H1 (cell line): Measurements from ENCODE around the gene TSPAN9. TPM values are rescaled to one million over a fixed set of nuclear protein-coding genes. Genes with fewer than 3 reads are reported as not detected.
A peak's percentile ranks its signal among the peaks of the same experiment; 100 is the strongest.

Experiments
- CTCF ChIA-PET: fragments of 300-600 bp; sonication (Branson Sonifier 250); formaldehyde crosslinking; loops from one replicate; lab custom pipeline; 2021; ENCODE audit not compliant: partially characterized antibody; lab: Charles Lee
- POLR2A ChIA-PET: fragments of 300-600 bp; sonication (Branson Sonifier 250); formaldehyde crosslinking; loops from one replicate; lab custom pipeline; 2021; ENCODE audit warnings: inconsistent platforms; ENCODE audit not compliant: partially characterized antibody; lab: Charles Lee
- DNase-seq, 2 experiments: peaks; one replicate each; pipeline versions ENCODE4 v3.0.0 to v3.0.0-alpha.2; 2010 to 2022; ENCODE audit warnings: low spot score in 2 of 2, low read depth in 1 of 2, mixed read lengths in 1 of 2
- FAIRE-seq: peaks from 2 replicates; lab custom pipeline; 2011; peaks lifted over from hg19 to GRCh38; lab: Jason Lieb, UNC
- H2AFZ ChIP-seq: 2 replicates; pipeline ENCODE4 v1.8.1; 2012; ENCODE audit warnings: low read length, inconsistent platforms
- H2AK5ac ChIP-seq: 2 replicates; pipeline ENCODE4 v1.6.1; 2013; ENCODE audit warnings: low read depth, low read length
- H2BK120ac ChIP-seq: replicated peaks from 2 replicates; pipeline ENCODE3; 2013; ENCODE audit warnings: low read depth, low read length, inconsistent platforms
- H2BK12ac ChIP-seq: 2 replicates; pipeline ENCODE4 v1.6.1; 2013; ENCODE audit warnings: low read depth, low read length
- H2BK15ac ChIP-seq: 2 replicates; pipeline ENCODE4 v1.6.1; 2013; ENCODE audit warnings: low read length
- H2BK20ac ChIP-seq: 2 replicates; pipeline ENCODE4 v1.6.1; 2013; ENCODE audit warnings: low read length
- H2BK5ac ChIP-seq: 2 replicates; pipeline ENCODE4 v1.6.1; 2013; ENCODE audit warnings: low read depth, low read length
- H3K14ac ChIP-seq: 2 replicates; pipeline ENCODE4 v1.6.1; 2013; ENCODE audit warnings: inconsistent platforms; ENCODE audit not compliant: insufficient read length
- H3K18ac ChIP-seq: 2 replicates; pipeline ENCODE4 v1.6.1; 2013; ENCODE audit warnings: low read length; ENCODE audit errors: extremely low read depth
- H3K23ac ChIP-seq: 2 replicates; pipeline ENCODE4 v1.6.1; 2013; ENCODE audit warnings: inconsistent platforms; ENCODE audit not compliant: insufficient read length
- H3K23me2 ChIP-seq: 2 replicates; pipeline ENCODE4 v1.6.1; 2013; ENCODE audit warnings: low read depth, low read length
- H3K27ac ChIP-seq: 2 replicates; pipeline ENCODE4 v1.6.1; 2011; ENCODE audit warnings: low read depth, low read length, inconsistent platforms
- H3K27me3 ChIP-seq, 4 experiments: replicated peaks in 1 of 4; 1 replicate in 1 of 4; 2 replicates in 3 of 4; pipeline versions ENCODE4 v1.6.1 to v1.8.1; 2011 to 2013; ENCODE audit warnings: low read length in 3 of 4, mild to moderate bottlenecking in 3 of 4, inconsistent platforms in 2 of 4, mixed read lengths in 2 of 4, moderate library complexity in 1 of 4; ENCODE audit not compliant: control insufficient read depth in 3 of 4, insufficient read depth in 3 of 4; ENCODE audit errors: extremely low read depth in 1 of 4
- H3K36me3 ChIP-seq, 4 experiments: 2 replicates each; pipeline versions ENCODE4 v1.6.1 to v1.8.1; 2011 to 2013; ENCODE audit warnings: mild to moderate bottlenecking in 4 of 4, low read length in 3 of 4, moderate library complexity in 2 of 4, control low read depth in 1 of 4, inconsistent platforms in 1 of 4; ENCODE audit not compliant: insufficient read depth in 4 of 4, control insufficient read depth in 2 of 4
- H3K4ac ChIP-seq: replicated peaks from 2 replicates; pipeline ENCODE3; 2013; ENCODE audit warnings: low read length, low read depth, mixed read lengths, inconsistent platforms; ENCODE audit not compliant: insufficient read length
- H3K4me1 ChIP-seq, 4 experiments: replicated peaks in 1 of 4; 1 replicate in 1 of 4; 2 replicates in 3 of 4; pipeline versions ENCODE4 v1.6.1 to v1.8.1; 2011 to 2013; ENCODE audit warnings: low read length in 3 of 4, inconsistent platforms in 2 of 4, mixed read lengths in 1 of 4; ENCODE audit not compliant: insufficient read depth in 4 of 4, control insufficient read depth in 3 of 4
- H3K4me2 ChIP-seq, 2 experiments: 2 replicates each; pipeline versions ENCODE4 v1.6.1 to v1.8.1; 2011 to 2013; ENCODE audit warnings: low read depth in 2 of 2, low read length in 2 of 2, control low read depth in 1 of 2, inconsistent platforms in 1 of 2, mild to moderate bottlenecking in 1 of 2; ENCODE audit not compliant: insufficient read depth in 1 of 2
- H3K4me3 ChIP-seq, 4 experiments: fragments of 200-600, 300-600 bp in 1 of 4; sonication (generic), shearing (Covaris generic), sonication (Bioruptor Twin) in 1 of 4; 2 replicates each; pipeline versions ENCODE4 v1.5.1 to v1.8.1; 2011 to 2016; ENCODE audit warnings: low read length in 4 of 4, low read depth in 3 of 4, control low read depth in 2 of 4, inconsistent platforms in 2 of 4, mild to moderate bottlenecking in 2 of 4, mixed read lengths in 1 of 4, moderate library complexity in 1 of 4; ENCODE audit not compliant: insufficient read depth in 2 of 4; ENCODE audit errors: extremely low read depth in 1 of 4
- H3K56ac ChIP-seq: replicated peaks from 2 replicates; pipeline ENCODE3; 2013; ENCODE audit warnings: low read depth, mild to moderate bottlenecking, mixed read lengths, low read length, inconsistent platforms; ENCODE audit not compliant: insufficient read length
- H3K79me1 ChIP-seq: 2 replicates; pipeline ENCODE4 v1.6.1; 2013; ENCODE audit warnings: low read depth, low read length, control low read depth
- H3K79me2 ChIP-seq, 2 experiments: 2 replicates each; pipeline versions ENCODE4 v1.6.1 to v1.8.1; 2012 to 2013; ENCODE audit warnings: low read length in 2 of 2, mild to moderate bottlenecking in 2 of 2, inconsistent platforms in 1 of 2; ENCODE audit not compliant: insufficient read depth in 2 of 2, control insufficient read depth in 1 of 2
- H3K9ac ChIP-seq, 4 experiments: replicated peaks in 1 of 4; 1 replicate in 1 of 4; 2 replicates in 3 of 4; pipeline versions ENCODE4 v1.6.1 to v1.8.1; 2011 to 2013; ENCODE audit warnings: low read depth in 3 of 4, low read length in 3 of 4, control low read depth in 2 of 4, mild to moderate bottlenecking in 2 of 4, moderate library complexity in 2 of 4, inconsistent platforms in 1 of 4; ENCODE audit errors: extremely low read depth in 1 of 4
- H3K9me3 ChIP-seq, 2 experiments: 2 replicates each; pipeline versions ENCODE4 v1.6.1 to v1.8.1; 2012 to 2013; ENCODE audit warnings: mild to moderate bottlenecking in 2 of 2, moderate library complexity in 2 of 2, control low read depth in 1 of 2, inconsistent platforms in 1 of 2, low read depth in 1 of 2, low read length in 1 of 2, mixed read lengths in 1 of 2; ENCODE audit not compliant: insufficient read depth in 2 of 2
- H4K20me1 ChIP-seq, 2 experiments: replicated peaks in 1 of 2; 2 replicates each; pipeline versions ENCODE3 to v1.8.1; 2011 to 2013; ENCODE audit warnings: inconsistent platforms in 2 of 2, low read length in 2 of 2, mild to moderate bottlenecking in 1 of 2; ENCODE audit not compliant: insufficient read depth in 2 of 2, control insufficient read depth in 1 of 2
- H4K5ac ChIP-seq: 2 replicates; pipeline ENCODE4 v1.6.1; 2013; ENCODE audit warnings: low read length, low read depth, mixed read lengths, inconsistent platforms; ENCODE audit not compliant: insufficient read length
- H4K8ac ChIP-seq: 2 replicates; pipeline ENCODE4 v1.8.0; 2013; ENCODE audit warnings: mild to moderate bottlenecking, moderate library complexity, low read length, inconsistent platforms; ENCODE audit not compliant: insufficient read depth; ENCODE audit errors: extremely low read depth
- H4K91ac ChIP-seq: replicated peaks from 2 replicates; pipeline ENCODE3; 2013; ENCODE audit warnings: low read length, mixed read lengths, inconsistent platforms; ENCODE audit not compliant: insufficient read length
- CBX5 ChIP-seq: fragments of 300-800, 300-1000 bp; sonication (generic); IDR thresholded peaks from 2 replicates; pipeline ENCODE4 v1.7.1; 2016; ENCODE audit warnings: antibody characterized with exemption, low read length, low read depth
- CHD2 ChIP-seq: IDR thresholded peaks from 2 replicates; pipeline ENCODE4 v1.6.1; 2012; ENCODE audit warnings: low read length, improper control_type of control experiment
- EZH2 ChIP-seq: fragments of 200-600 bp; sonication (generic); IDR thresholded peaks from 2 replicates; pipeline ENCODE4 v1.7.1; 2012; ENCODE audit warnings: low read depth, mild to moderate bottlenecking, moderate library complexity, low read length, inconsistent platforms; ENCODE audit not compliant: severe bottlenecking
- HDAC2 ChIP-seq, 2 experiments: fragments of 300-600 bp in 1 of 2; sonication (generic) in 1 of 2; IDR thresholded peaks; 2 replicates each; pipeline ENCODE4 v1.6.1; 2011 to 2012; ENCODE audit warnings: low read depth in 2 of 2, low read length in 2 of 2, mild to moderate bottlenecking in 2 of 2, moderate library complexity in 2 of 2, borderline replicate concordance in 1 of 2, inconsistent platforms in 1 of 2
- NANOG ChIP-seq: IDR thresholded peaks from 2 replicates; pipeline ENCODE4 v1.6.1; 2011; ENCODE audit warnings: low read length, low read depth, mild to moderate bottlenecking, inconsistent platforms; ENCODE audit not compliant: insufficient read depth, poor library complexity, severe bottlenecking
- RAD21 ChIP-seq, 2 experiments: IDR thresholded peaks in 1 of 2; conservative IDR thresholded peaks in 1 of 2; 2 replicates each; pipeline ENCODE4 v1.6.1; 2011; ENCODE audit warnings: low read depth in 2 of 2, low read length in 2 of 2, improper control_type of control experiment in 1 of 2, inconsistent platforms in 1 of 2, mild to moderate bottlenecking in 1 of 2, moderate library complexity in 1 of 2
- SP1 ChIP-seq: IDR thresholded peaks from 2 replicates; pipeline ENCODE4 v1.6.1; 2011; ENCODE audit warnings: low read depth, low read length
- SP2 ChIP-seq: IDR thresholded peaks from 2 replicates; pipeline ENCODE4 v1.6.1; 2012; ENCODE audit warnings: mild to moderate bottlenecking, low read length, inconsistent platforms
- SUZ12 ChIP-seq: fragments of 200-600 bp; sonication (generic); IDR thresholded peaks from 2 replicates; pipeline ENCODE4 v1.6.1; 2012; ENCODE audit warnings: mild to moderate bottlenecking, inconsistent platforms, low read length, moderate library complexity, mixed read lengths
- ZNF274 ChIP-seq: IDR thresholded peaks from 2 replicates; pipeline ENCODE4 v1.7.0; 2012; ENCODE audit warnings: low read length, borderline replicate concordance; ENCODE audit errors: extremely low read depth
- WGBS, 2 experiments: shearing (Covaris generic) in 1 of 2; methylation state at CpG; one replicate each; pipeline versions ENCODE4 v1.1.6 to v1.1.7; 2013 to 2015; ENCODE audit warnings: low lambda C conversion rate in 2 of 2, mixed read lengths in 2 of 2, inconsistent platforms in 1 of 2, low coverage in 1 of 2, missing lambda C conversion rate in 1 of 2; ENCODE audit not compliant: insufficient replicate concordance in 2 of 2, insufficient coverage in 1 of 2, insufficient read length in 1 of 2; ENCODE audit errors: extremely low coverage in 1 of 2, missing lambda C conversion rate in 1 of 2; 5-methylcytosine and 5-hydroxymethylcytosine counted together
- polyA plus RNA-seq, 7 experiments: library from polyadenylated mRNA; depleted of rRNA in 3 of 7; stranded (reverse) in 5 of 7; unstranded in 2 of 7; fragments of >200 nt in 5 of 7; fragments of 200-250 nt in 2 of 7; gene quantifications; 1 replicate in 5 of 7; 2 replicates in 1 of 7; 4 replicates in 1 of 7; pipeline versions ENCODE4 v1.2.1 to v1.2.3, GENCODE V29; 2011 to 2013; ENCODE audit warnings: missing spikeins in 2 of 7, mixed read lengths in 2 of 7
- total RNA-seq: library from RNA; stranded (reverse); fragmentation: NEBNext Ultra II Directional; extraction: Animal tissue kit (Norgen Biotek cat#: 25700); gene quantifications from 2 replicates; pipeline ENCODE4 v1.2.1, GENCODE V29; 2021

Gene TSPAN9
- total and polyA plus RNA-seq, 2 of the 8 experiments (the other 6 are each of a cell fraction or from before 2014, with no cell fraction given), result 11.5 to 29.1 TPM

DNA sequence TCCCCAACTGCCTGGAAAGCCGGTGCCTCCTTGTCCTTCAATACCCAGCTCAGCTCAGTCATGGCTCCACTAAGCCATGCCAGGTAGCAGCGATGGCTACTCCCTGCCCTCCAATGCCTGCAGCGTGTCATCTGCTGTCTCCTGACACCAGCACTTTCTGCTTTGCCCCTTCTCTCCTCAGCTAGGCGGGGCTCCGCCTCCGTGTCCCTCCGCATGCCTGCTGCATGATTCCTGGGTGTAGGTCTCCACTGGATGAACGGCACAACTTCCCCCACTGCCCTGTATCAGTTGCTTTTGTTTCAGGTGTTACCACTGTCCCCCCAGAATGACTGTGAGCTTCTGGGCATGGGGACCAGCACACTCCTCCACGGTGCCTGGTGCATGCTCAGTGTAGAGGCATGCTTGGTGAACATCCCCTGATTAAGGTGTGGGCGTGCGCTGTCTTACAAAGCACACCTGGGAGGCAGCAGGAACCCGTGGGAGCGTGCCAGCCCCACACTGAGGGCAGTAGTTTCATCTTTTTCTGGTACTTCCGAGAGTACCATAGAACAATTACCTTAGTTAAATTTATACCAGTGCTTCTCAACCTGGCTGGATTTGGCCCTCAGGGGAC lies 234.4 kb downstream of the TSPAN9 start:
- Histone ChIP-seq H3K4me2 (no peak overlapping the region), H3K36me3 (no peaks in the 10 kb centered on the region), H3K4me3 (no peak overlapping the region), H3K79me2 (no peaks in the 10 kb centered on the region), H2BK12ac (peak overlapping the region; percentile 87; the same call in 1 of the 2 replicates), H2AFZ (no peak overlapping the region), H3K4me1 (peaks cover 0 to 5% (median 0%) of the 10 kb centered on the region in 4 experiments; a peak in 2 of 7 replicates), H3K4ac (peak overlapping the region; percentile 49), H3K56ac (no peak overlapping the region), H3K23ac (no peak overlapping the region), H4K20me1 (no peaks in the 10 kb centered on the region), H4K5ac (no peak overlapping the region), H3K9ac (no peak overlapping the region), H2BK20ac (no peak overlapping the region), H2AK5ac (peak overlapping the region; percentile 80; the same call in 1 of the 2 replicates), H4K8ac (no peak overlapping the region; the same call in none of the 2 replicates), H3K79me1 (no peaks in the 10 kb centered on the region), H3K9me3 (no peaks in the 10 kb centered on the region), H2BK5ac (no peak overlapping the region; the same call in 1 of the 2 replicates), H3K27ac (no peak overlapping the region), H3K27me3 (no peaks in the 10 kb centered on the region; a peak in 2 of 7 replicates), H2BK120ac (no peak overlapping the region), H4K91ac (peak overlapping the region; percentile 25), H2BK15ac (0 out of 2 replicates have a peak overlapping the region, but pooled peaks have one; percentile 67), H3K23me2 (no peaks in the 10 kb centered on the region), H3K14ac (no peak overlapping the region), H3K18ac (no peak overlapping the region; the same call in 1 of the 2 replicates)
- POLR2A ChIA-PET, result interaction anchor here (0.9 kb wide), 1 partner anchor 19 kb away, joined by 3 read pairs; no protein-coding TSS in a partner anchor
- 91% methylated on average over 14 of the region's 14 CpGs; no CpG with 5 or more reads in 1 of the 2 experiments for WGBS, 2 experiments
- no peak for FAIRE-seq
- DNase-seq, result no peak
- CTCF ChIA-PET, result interaction anchor here (0.9 to 13.4 kb wide), 16 partner anchors 8 to 492 kb away, joined by 3 to 216 read pairs (median 4); no protein-coding TSS in a partner anchor
- TF ChIP-seq SP2 (no peak), NANOG (no peak), CHD2 (no peak), EZH2 (no peak), HDAC2 (IDR thresholded peaks at IDR 0.05; ENCODE audit: borderline replicate concordance in 1 of 2, low read depth in 2 of 2, low read length in 2 of 2) (no peak), RAD21 (IDR thresholded peaks at IDR 0.05 in 1 of 2, conservative IDR thresholded peaks at IDR 0.05 in 1 of 2; ENCODE audit: low read depth in 2 of 2, low read length in 2 of 2) (no peak), SUZ12 (no peak), SP1 (no peak), CBX5 (no peak), ZNF274 (no peak)
